ENCODE data around the gene TLK1. TPM values are rescaled to one million over a fixed set of nuclear protein-coding genes. Genes with fewer than 3 reads are reported as not detected.

TLK1 gene
- total and polyA plus RNA-seq, 2 of the 4 experiments (the other 2 are of a cell fraction): 7.3 to 12.5 TPM

- no peak overlapping the region for H3K4me2 ChIP-seq (ENCODE audit: low read depth, low read length)
- in situ Hi-C loops (cut with MboI; ENCODE audit: low sequenced_read_pairs): no loop called here
- no peak overlapping the region for H3K56ac ChIP-seq (ENCODE audit: extremely low read depth, insufficient read depth, low read length)
- H2BK20ac ChIP-seq (ENCODE audit: low read depth, low read length): no peak overlapping the region
- no peak overlapping the region for H2AK9ac ChIP-seq (replicated peaks; ENCODE audit: low read depth, low read length, poor library complexity)
- POLR2A ChIA-PET (ENCODE audit: unreplicated experiment): no interaction called here
- H3K4me1 ChIP-seq (ENCODE audit: control insufficient read depth, insufficient read depth, low read length): no peaks in the 10 kb centered on the region; the same call in 1 of the 2 replicates
- H3K14ac ChIP-seq (replicated peaks; ENCODE audit: low read depth, low read length): no peak overlapping the region
- no peak overlapping the region for H2AFZ ChIP-seq (replicated peaks; ENCODE audit: low read length, poor library complexity)
- DNase-seq (no peak), ATAC-seq (ENCODE audit: low read depth) (no peak)
- H3K23ac ChIP-seq (ENCODE audit: low read depth, low read length): no peak overlapping the region
- peaks cover 22% of the 10 kb centered on the region for H4K20me1 ChIP-seq (ENCODE audit: insufficient read depth, low read length)
- no peak overlapping the region for H2BK15ac ChIP-seq (ENCODE audit: low read depth, low read length)
- no peak overlapping the region for H3K27ac ChIP-seq (ENCODE audit: insufficient read depth, low read length)
- intact Hi-C loops (cut with micrococcal nuclease): no loop called here
- no peak overlapping the region for H3K4ac ChIP-seq (ENCODE audit: low read depth, low read length)
- no peak overlapping the region for H4K8ac ChIP-seq (ENCODE audit: low read depth in 2 of 2, low read length in 2 of 2)
- no peak overlapping the region for H2AK5ac ChIP-seq (ENCODE audit: low read depth, low read length)
- 0 out of 2 replicates have a peak, but pooled peaks cover 1% of the 10 kb centered on the region for H3K36me3 ChIP-seq (ENCODE audit: control insufficient read depth, insufficient read depth, low read length)
- peaks cover 15 to 41% of the 10 kb centered on the region in 2 experiments; a peak in 3 of 4 replicates for H3K79me1 ChIP-seq (ENCODE audit: low read depth in 1 of 2, low read length in 2 of 2)
- no peaks in the 10 kb centered on the region for H3K27me3 ChIP-seq (ENCODE audit: control insufficient read depth, insufficient read depth, low read length)
- H3K9me3 ChIP-seq (ENCODE audit: control insufficient read depth, insufficient read depth, low read length): peaks cover 9% of the 10 kb centered on the region
- H4K91ac ChIP-seq (ENCODE audit: insufficient read depth, low read depth, low read length): no peak overlapping the region
- dilution Hi-C loops (cut with HindIII; ENCODE audit: low sequenced_read_pairs, unreplicated experiment): no loop called here
- H2BK120ac ChIP-seq (ENCODE audit: low read depth, low read length): no peak overlapping the region
- no peak overlapping the region for H3K4me3 ChIP-seq (ENCODE audit: insufficient read depth, low read depth, low read length)
- TF ChIP-seq FOS (IDR thresholded peaks at IDR 0.05; ENCODE audit: low read depth, low read length) (no peak), BHLHE40 (IDR thresholded peaks at IDR 0.05; ENCODE audit: low read depth, low read length) (no peak), MAZ (IDR thresholded peaks at IDR 0.05; ENCODE audit: borderline replicate concordance, low read depth, low read length) (no peak), MAFK (IDR thresholded peaks at IDR 0.05; ENCODE audit: low read depth, low read length) (no peak), RFX5 (IDR thresholded peaks at IDR 0.05; ENCODE audit: low read depth, low read length) (no peak), SMC3 (IDR thresholded peaks at IDR 0.05; ENCODE audit: low read depth, low read length) (no peak), RCOR1 (IDR thresholded peaks at IDR 0.05; ENCODE audit: insufficient replicate concordance, low read length) (no peak), POLR2A (IDR thresholded peaks at IDR 0.05; ENCODE audit: low read depth, low read length) (no peak)
- H3K9me1 ChIP-seq (ENCODE audit: insufficient read depth, low read length): no peaks in the 10 kb centered on the region
- no peak overlapping the region for H3K9ac ChIP-seq (ENCODE audit: low read depth, low read length)
- H3K18ac ChIP-seq (ENCODE audit: low read depth, low read length): no peak overlapping the region
- WGBS, 2 experiments (ENCODE audit: extremely low coverage in 2 of 2, insufficient read length in 1 of 2): no CpG with 5 or more reads among the region's 3 CpGs
- CTCF ChIA-PET: no interaction called here
- H2BK5ac ChIP-seq (ENCODE audit: low read depth, low read length, poor library complexity, severe bottlenecking): no peak overlapping the region
- H4K5ac ChIP-seq (ENCODE audit: low read depth, low read length): no peak overlapping the region
- no TSS peak for BruUV-seq (replicated peaks)
Observed at GRCh38 chr2:171100370-171100769, 60.3 kb downstream of the TLK1 start.
